CD4-positive, alpha-beta memory T cell (primary cell): ENCODE results near the gene ARMC2. TPM values are rescaled to one million over a fixed set of nuclear protein-coding genes. Genes with fewer than 3 reads are reported as not detected.

ENCODE experiments used
- CTCF ChIA-PET: fragments of 350-600 bp; sonication (Branson Sonifier 250); formaldehyde crosslinking; loops from one replicate; lab custom pipeline; 2021; ENCODE audit warnings: inconsistent platforms; ENCODE audit not compliant: partially characterized antibody; lab: Charles Lee
- POLR2A ChIA-PET: fragments of 350-600 bp; sonication (Branson Sonifier 250); formaldehyde crosslinking; loops from one replicate; lab custom pipeline; 2021; ENCODE audit not compliant: partially characterized antibody; lab: Charles Lee
- DNase-seq, 5 donors: peaks; one replicate each; pipeline versions ENCODE4 v3.0.0 to v3.0.0-alpha.2; 2020 to 2022; ENCODE audit warnings: mixed read lengths in 1 of 5
- H3K27ac ChIP-seq: one replicate; pipeline ENCODE4 v1.7.0; 2013; ENCODE audit warnings: low read depth, low read length
- H3K27me3 ChIP-seq: 2 replicates; pipeline ENCODE4 v1.7.0; 2013; ENCODE audit warnings: mild to moderate bottlenecking, low read length, moderate library complexity; ENCODE audit not compliant: insufficient read depth
- H3K36me3 ChIP-seq: 2 replicates; pipeline ENCODE4 v1.7.0; 2013; ENCODE audit warnings: mild to moderate bottlenecking, low read length, moderate library complexity; ENCODE audit not compliant: insufficient read depth
- H3K4me1 ChIP-seq: 2 replicates; pipeline ENCODE4 v1.7.0; 2013; ENCODE audit warnings: mild to moderate bottlenecking, low read length, moderate library complexity; ENCODE audit not compliant: insufficient read depth
- H3K4me3 ChIP-seq, 2 donors: one replicate each; pipeline ENCODE4 v1.7.0; 2013; ENCODE audit warnings: low read length in 2 of 2, mild to moderate bottlenecking in 1 of 2
- H3K9me3 ChIP-seq, 2 donors: one replicate each; pipeline ENCODE4 v1.7.0; 2013; ENCODE audit warnings: low read length in 2 of 2, control low read depth in 1 of 2; ENCODE audit not compliant: control insufficient read depth in 1 of 2
- H3K27ac Mint-ChIP-seq, 7 donors: one replicate each; pipeline ENCODE4 v1.8.0; 2020 to 2021; ENCODE audit warnings: mixed read lengths in 7 of 7, mild to moderate bottlenecking in 6 of 7, inconsistent platforms in 3 of 7, moderate library complexity in 3 of 7
- H3K27me3 Mint-ChIP-seq, 2 donors: one replicate each; pipeline ENCODE4 v1.8.0; 2020 to 2021; ENCODE audit warnings: mixed read lengths in 2 of 2
- H3K36me3 Mint-ChIP-seq, 2 donors: one replicate each; pipeline ENCODE4 v1.8.0; 2020 to 2021; ENCODE audit warnings: mixed read lengths in 2 of 2, inconsistent platforms in 1 of 2, mild to moderate bottlenecking in 1 of 2
- H3K4me1 Mint-ChIP-seq, 4 donors: one replicate each; pipeline ENCODE4 v1.8.0; 2020 to 2021; ENCODE audit warnings: mixed read lengths in 4 of 4, mild to moderate bottlenecking in 1 of 4
- H3K4me3 Mint-ChIP-seq, 8 donors: one replicate each; pipeline ENCODE4 v1.8.0; 2020 to 2021; ENCODE audit warnings: mixed read lengths in 8 of 8, mild to moderate bottlenecking in 7 of 8, moderate library complexity in 6 of 8, inconsistent platforms in 3 of 8
- H3K9me3 Mint-ChIP-seq, 8 donors: one replicate each; pipeline ENCODE4 v1.8.0; 2020 to 2021; ENCODE audit warnings: mixed read lengths in 8 of 8, mild to moderate bottlenecking in 5 of 8, inconsistent platforms in 3 of 8, moderate library complexity in 1 of 8
- intact Hi-C: fragments of 100-400 bp; cut with micrococcal nuclease; formaldehyde crosslinking; loops from one replicate; pipeline ENCODE4 v1.15.1; 2023
- polyA plus RNA-seq, 2 donors: library from polyadenylated mRNA; unstranded; fragments of 300-500 nt; fragmentation: Illumina TruSeq; gene quantifications; one replicate each; pipeline ENCODE4 v1.2.3, GENCODE V29; 2021
- total RNA-seq, 2 experiments: library from RNA; stranded (reverse); gene quantifications; one replicate each; pipeline ENCODE4 v1.2.3, GENCODE V29; 2021

Gene ARMC2
- total and polyA plus RNA-seq, 4 experiments from 2014 or later: 3.2 to 11.2 (median 7.0) TPM

- Histone ChIP-seq H3K27ac (no peak overlapping the region), H3K27me3 (no peaks in the 10 kb centered on the region), H3K9me3 (no peaks in the 10 kb centered on the region), H3K36me3 (no peaks in the 10 kb centered on the region), H3K4me1 (peaks cover 15% of the 10 kb centered on the region), H3K4me3 (no peak overlapping the region)
- no peaks in the 10 kb centered on the region for H3K36me3 Mint-ChIP-seq
- ChIA-PET POLR2A (no interaction called here), CTCF (interaction anchor here (1.2 kb wide), 1 partner anchor 124 kb away, joined by 3 read pairs; no protein-coding TSS in a partner anchor)
- no peaks in the 10 kb centered on the region for H3K9me3 Mint-ChIP-seq
- H3K27ac Mint-ChIP-seq: no peak overlapping the region
- no peak overlapping the region for H3K4me3 Mint-ChIP-seq
- intact Hi-C loops: no loop called here
- no peak for DNase-seq
- H3K4me1 Mint-ChIP-seq: peaks cover 7 to 38% (median 19%) of the 10 kb centered on the region in 4 donors
- no peaks in the 10 kb centered on the region for H3K27me3 Mint-ChIP-seq
Observed at GRCh38 chr6:108948181-108948661, 100.0 kb downstream of the ARMC2 start.

GRCh38 chr6:108951351-108951953 lies 103.2 kb downstream of the ARMC2 start:
- intact Hi-C loops: no loop called here
- Histone ChIP-seq H3K4me1 (peaks cover 4% of the 10 kb centered on the region), H3K9me3 (no peaks in the 10 kb centered on the region), H3K27ac (no peak overlapping the region), H3K27me3 (no peaks in the 10 kb centered on the region), H3K4me3 (no peak overlapping the region), H3K36me3 (no peaks in the 10 kb centered on the region)
- Mint-ChIP-seq H3K36me3 (peaks cover 0 to 5% of the 10 kb centered on the region in 2 donors), H3K4me3 (no peak overlapping the region), H3K27ac (no peak overlapping the region), H3K27me3 (no peaks in the 10 kb centered on the region), H3K4me1 (peaks cover 10 to 23% (median 14%) of the 10 kb centered on the region in 4 donors), H3K9me3 (no peaks in the 10 kb centered on the region)
- CTCF ChIA-PET: no interaction called here
- POLR2A ChIA-PET: no interaction called here
- no peak for DNase-seq

DNA sequence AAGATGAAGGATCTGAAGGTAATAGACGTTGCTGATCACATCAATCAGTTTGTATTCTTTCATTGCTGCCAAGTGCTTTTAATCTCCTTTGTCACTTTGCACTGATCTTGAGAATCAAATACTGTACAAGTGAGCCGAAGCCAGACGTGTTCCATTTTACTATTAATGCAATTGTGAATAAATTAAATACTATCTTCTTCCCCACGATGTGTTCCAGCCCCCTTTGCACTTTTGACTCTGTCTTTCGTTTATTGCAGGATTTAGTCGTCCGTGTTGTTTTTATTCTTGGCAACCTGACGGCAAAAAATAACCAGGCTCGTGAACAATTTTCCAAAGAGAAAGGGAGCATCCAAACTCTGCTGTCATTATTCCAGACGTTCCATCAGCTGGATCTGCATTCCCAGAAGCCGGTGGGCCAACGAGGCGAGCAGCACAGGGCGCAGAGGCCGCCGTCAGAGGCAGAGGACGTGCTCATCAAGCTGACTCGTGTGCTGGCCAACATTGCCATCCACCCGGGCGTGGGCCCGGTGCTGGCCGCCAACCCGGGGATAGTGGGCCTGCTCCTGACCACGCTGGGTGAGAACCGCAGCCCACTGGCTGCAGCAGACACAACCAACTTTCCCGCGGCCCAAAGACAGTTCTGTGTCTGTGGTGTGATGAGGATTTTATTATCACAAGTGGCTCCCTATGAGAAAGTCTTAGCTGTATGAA lies 104.7 kb downstream of the ARMC2 start:
- POLR2A ChIA-PET: interaction anchor here (0.6 kb wide), 1 partner anchor 13 kb away, joined by 3 read pairs; no protein-coding TSS in a partner anchor
- Mint-ChIP-seq H3K4me3 (no peak overlapping the region), H3K27ac (peak overlapping the region in 1 of 7 donors; percentile 12), H3K27me3 (no peaks in the 10 kb centered on the region), H3K4me1 (peaks cover 4 to 13% (median 8%) of the 10 kb centered on the region in 4 donors), H3K9me3 (no peaks in the 10 kb centered on the region), H3K36me3 (peaks cover 0 to 5% of the 10 kb centered on the region in 2 donors)
- CTCF ChIA-PET: no interaction called here
- no peak for DNase-seq
- Histone ChIP-seq H3K9me3 (no peaks in the 10 kb centered on the region), H3K4me1 (peaks cover 4% of the 10 kb centered on the region), H3K36me3 (no peaks in the 10 kb centered on the region), H3K27ac (no peak overlapping the region), H3K27me3 (no peaks in the 10 kb centered on the region), H3K4me3 (no peak overlapping the region)
- intact Hi-C loops: no loop called here

DNA sequence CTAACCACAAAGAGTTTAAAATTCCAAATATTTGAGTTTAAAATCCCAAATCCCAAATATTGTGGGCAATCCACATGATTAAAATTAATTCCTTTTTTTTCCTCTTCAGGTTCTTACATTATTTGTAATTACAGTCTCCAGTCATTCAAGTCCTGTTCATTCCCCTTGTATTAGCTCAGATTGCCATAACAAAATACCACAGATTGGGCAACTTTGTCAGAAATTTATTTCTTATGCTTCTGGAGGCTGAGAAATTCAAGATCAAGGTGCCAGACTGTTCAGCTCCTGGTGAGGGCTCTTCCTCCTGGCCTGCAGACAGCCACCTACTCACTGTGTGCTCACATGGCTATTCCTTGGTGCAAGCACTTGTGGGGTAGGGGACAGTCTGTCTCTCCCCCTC lies 105.5 kb downstream of the ARMC2 start:
- Histone ChIP-seq H3K4me3 (no peak overlapping the region), H3K27me3 (no peaks in the 10 kb centered on the region), H3K36me3 (no peaks in the 10 kb centered on the region), H3K27ac (no peak overlapping the region), H3K4me1 (peaks cover 4% of the 10 kb centered on the region), H3K9me3 (no peaks in the 10 kb centered on the region)
- H3K27ac Mint-ChIP-seq: peak overlapping the region in 1 of 7 donors; percentile 12
- peaks cover 4 to 13% (median 8%) of the 10 kb centered on the region in 4 donors for H3K4me1 Mint-ChIP-seq
- POLR2A ChIA-PET: interaction anchor here (0.6 kb wide), 1 partner anchor 12 kb away, joined by 3 read pairs; no protein-coding TSS in a partner anchor
- CTCF ChIA-PET: no interaction called here
- peaks cover 0 to 5% of the 10 kb centered on the region in 2 donors for H3K36me3 Mint-ChIP-seq
- no peaks in the 10 kb centered on the region for H3K27me3 Mint-ChIP-seq
- no peaks in the 10 kb centered on the region for H3K9me3 Mint-ChIP-seq
- intact Hi-C loops: no loop called here
- no peak overlapping the region for H3K4me3 Mint-ChIP-seq
- no peak for DNase-seq

- no peak for DNase-seq
- peak overlapping the region in 3 of 8 donors; percentile 13 to 56 (median 22) for H3K4me3 Mint-ChIP-seq
- intact Hi-C loops: no loop called here
- Histone ChIP-seq H3K9me3 (no peaks in the 10 kb centered on the region), H3K36me3 (no peaks in the 10 kb centered on the region), H3K27ac (no peak overlapping the region), H3K4me3 (no peak overlapping the region), H3K4me1 (peaks cover 8% of the 10 kb centered on the region), H3K27me3 (no peaks in the 10 kb centered on the region)
- H3K36me3 Mint-ChIP-seq: peaks cover 1 to 8% of the 10 kb centered on the region in 2 donors
- POLR2A ChIA-PET: interaction anchor here (1.0 kb wide), 1 partner anchor 13 kb away, joined by 4 read pairs; no protein-coding TSS in a partner anchor
- peaks cover 11 to 27% (median 18%) of the 10 kb centered on the region in 4 donors for H3K4me1 Mint-ChIP-seq
- CTCF ChIA-PET: interaction anchor here (1.0 kb wide), 1 partner anchor 11 kb away, joined by 3 read pairs; no protein-coding TSS in a partner anchor
- H3K27me3 Mint-ChIP-seq: no peaks in the 10 kb centered on the region
- peak overlapping the region in 2 of 7 donors; percentile 11 to 72 for H3K27ac Mint-ChIP-seq
- no peaks in the 10 kb centered on the region for H3K9me3 Mint-ChIP-seq
Observed at GRCh38 chr6:108955329-108955949, 107.2 kb downstream of the ARMC2 start.

DNA sequence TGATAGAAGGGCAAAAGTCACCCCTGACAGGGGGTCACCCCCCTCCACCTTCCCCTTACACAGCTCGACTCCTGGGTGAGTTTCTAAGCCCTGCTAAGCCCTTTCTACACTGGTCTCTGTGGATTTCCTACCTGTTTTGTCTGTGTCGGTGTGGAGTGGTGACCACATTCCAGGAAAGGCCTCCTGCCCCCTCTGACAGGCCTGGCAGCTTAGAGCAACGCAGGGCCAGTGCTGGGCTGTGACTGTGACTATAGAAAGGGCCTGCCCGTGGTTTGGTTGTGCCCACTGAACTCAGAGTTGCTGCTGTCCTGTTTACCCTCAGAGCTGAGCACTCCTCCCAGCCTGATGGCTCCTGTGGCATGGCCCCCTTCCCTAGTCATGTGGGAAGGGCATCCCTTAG lies 109.0 kb downstream of the ARMC2 start:
- POLR2A ChIA-PET: no interaction called here
- Mint-ChIP-seq H3K27ac (peak overlapping the region in 2 of 7 donors; percentile 49 to 72), H3K27me3 (no peaks in the 10 kb centered on the region), H3K4me1 (peaks cover 11 to 28% (median 18%) of the 10 kb centered on the region in 4 donors), H3K4me3 (no peak overlapping the region), H3K36me3 (peaks cover 1 to 8% of the 10 kb centered on the region in 2 donors), H3K9me3 (no peaks in the 10 kb centered on the region)
- peaks cover 8% of the 10 kb centered on the region for H3K4me1 ChIP-seq
- H3K36me3 ChIP-seq: no peaks in the 10 kb centered on the region
- no peaks in the 10 kb centered on the region for H3K27me3 ChIP-seq
- no peaks in the 10 kb centered on the region for H3K9me3 ChIP-seq
- CTCF ChIA-PET: no interaction called here
- H3K4me3 ChIP-seq: no peak overlapping the region
- no peak overlapping the region for H3K27ac ChIP-seq
- no peak for DNase-seq
- intact Hi-C loops: no loop called here
